ENCODE data around the gene SSBP4.

The SSBP4 gene

DNA sequence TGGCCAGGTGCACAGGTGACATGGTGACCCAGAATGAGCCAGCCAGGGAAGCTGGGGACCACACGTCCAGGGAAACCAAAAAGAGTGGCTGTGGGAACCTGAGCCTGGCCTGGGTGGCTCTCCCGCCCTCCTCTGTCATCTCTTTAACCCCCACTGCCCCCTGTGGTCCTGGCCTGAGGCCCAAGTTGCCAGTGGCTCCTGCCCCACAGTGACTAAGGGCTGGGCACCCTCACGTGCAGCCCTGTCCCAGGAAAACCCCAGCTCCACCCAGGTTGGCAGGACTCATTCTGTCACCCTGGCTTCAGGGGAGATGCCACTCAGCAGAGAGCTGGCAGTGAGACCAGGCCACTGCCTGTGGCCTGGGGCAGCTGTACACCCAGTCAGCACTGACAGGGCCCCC, 49.3 kb downstream of the SSBP4 start:
- no peak for DNase-seq (ENCODE audit: low read depth)

DNA sequence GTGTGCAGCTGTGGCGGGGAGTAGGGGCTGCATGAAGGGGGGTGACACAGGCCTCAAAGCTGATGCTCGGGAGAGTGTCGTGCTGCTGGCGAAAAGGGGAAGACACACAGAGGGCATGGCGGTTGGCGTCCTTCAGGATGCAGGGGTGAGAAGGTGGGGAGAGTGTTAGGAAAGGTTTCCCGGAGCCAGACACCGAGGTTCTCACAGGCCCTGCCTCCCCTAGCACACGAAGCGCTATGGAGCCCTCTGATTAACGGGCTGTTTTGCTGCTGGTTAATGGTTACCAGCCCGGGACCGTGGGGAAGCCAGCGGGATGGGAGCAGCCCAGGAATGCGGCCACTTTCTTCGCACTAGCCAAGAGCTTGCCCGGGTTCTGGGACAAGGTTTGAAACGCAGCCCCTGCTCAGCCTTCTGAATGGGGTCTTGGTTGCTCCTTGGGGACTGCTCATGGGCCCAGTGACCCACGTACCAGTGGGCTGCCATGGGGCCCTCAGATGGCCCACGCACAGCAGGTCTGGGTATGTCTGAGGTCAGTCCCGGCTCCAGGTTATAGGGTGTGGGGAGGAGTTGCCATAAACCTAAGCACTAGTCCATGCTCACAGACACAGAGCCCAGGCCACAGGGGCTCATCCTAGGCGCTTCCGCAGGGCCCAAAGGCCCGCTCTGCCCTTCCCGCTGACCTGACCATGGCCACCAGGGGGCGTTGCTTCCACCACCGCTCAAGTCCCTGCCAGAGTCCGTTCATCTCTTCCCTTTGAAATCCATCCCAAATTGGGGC, 50.1 kb downstream of the SSBP4 start:
- DNase-seq (ENCODE audit: low read depth): peak; percentile 33

DNA sequence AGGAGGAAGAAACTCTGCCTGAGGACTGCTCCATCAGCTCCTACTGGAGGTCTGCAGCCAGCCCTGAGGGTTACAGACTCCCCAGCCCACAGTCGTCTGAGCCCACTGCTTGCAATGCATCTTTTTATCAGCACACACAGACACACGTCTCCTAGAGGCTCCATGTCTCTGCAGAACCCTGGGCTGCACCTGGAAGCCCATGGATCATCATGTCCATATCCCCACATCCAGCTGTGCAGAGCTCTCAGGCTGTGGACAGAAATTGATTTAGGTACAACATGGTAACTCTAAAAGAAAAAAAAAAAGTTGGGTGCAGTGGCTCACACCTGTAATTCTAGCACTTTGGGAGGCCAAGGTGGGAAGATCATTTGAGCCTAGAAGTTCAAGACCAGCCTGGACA, 51.6 kb downstream of the SSBP4 start:
- no peak for DNase-seq (ENCODE audit: low read depth)

DNA sequence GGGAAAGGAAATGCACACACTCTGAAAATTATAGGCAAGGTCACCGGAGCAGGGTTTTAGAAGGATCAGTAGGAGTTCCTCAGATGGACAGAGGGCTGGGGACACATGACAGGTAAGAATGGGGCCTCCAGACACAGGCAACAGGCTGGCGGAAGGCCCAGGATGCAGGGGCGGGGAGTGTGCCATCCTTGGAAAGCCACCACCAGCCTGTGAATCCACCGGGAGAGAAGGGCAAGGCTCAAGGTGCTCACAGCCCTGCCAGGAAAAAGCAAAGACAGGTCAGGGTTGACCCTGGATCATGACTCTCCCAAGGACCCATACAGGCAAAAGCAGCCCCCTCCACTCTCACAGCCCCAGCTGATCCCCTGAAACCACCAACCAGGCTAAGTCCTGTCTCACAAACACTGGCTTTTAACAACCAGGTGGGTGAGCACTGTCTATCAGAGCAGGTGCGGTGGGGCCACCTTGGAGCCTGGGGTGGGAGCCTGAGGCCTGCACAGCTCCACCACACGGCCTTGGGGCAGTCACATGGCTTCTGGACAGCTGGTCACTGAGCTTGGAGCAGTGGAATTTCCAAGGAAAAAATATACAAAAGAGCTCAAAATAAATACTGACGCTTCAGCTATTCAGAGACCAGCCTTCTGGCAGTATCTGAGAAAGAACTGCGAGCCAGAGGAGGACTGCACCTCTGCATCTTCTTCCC, 54.0 kb downstream of the SSBP4 start:
- no peak for DNase-seq (ENCODE audit: low read depth)

DNA sequence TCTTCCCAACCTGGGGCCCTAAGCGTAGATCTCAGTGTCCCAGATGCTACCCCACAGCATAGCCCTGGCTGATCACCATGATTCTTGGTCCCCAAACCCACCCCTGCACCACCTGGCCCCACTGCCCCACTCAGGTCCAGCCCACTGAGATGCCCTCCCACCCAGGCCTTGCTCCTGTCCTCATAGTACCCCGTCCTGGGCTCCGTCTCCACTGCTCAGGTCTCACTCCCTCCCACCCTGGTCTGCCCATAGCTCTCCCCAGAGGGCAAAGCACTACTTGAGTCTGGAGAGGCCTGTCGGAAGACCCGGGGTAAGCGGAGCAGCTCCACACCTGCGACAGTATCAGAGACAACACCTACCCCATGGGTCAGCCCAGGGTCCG, 54.5 kb downstream of the SSBP4 start:
- DNase-seq (ENCODE audit: low read depth): no peak

DNA sequence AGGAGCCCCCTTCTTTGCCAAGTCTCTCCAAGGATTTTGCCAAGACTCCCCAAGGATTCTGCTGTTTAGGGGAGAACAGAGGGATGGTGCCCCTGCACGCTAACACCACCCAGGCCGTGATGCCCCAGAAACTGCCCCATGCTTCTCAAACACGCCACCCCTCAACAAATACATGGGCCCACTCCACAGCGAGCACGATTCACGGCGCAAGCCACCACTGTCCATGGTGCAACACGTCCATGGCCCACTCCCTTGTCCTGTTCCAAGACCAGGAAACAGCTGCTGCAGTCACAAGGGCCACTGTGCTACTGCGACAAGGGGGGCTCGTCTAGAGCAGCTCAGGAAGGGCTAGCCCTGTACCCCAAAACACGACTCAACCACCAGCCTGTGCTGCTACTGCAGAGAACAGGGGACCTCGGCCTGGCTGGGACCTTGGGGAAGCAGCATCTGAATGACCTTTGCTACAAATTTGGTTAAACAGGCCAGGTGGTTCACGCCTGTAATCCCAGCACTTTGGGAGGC, 55.2 kb downstream of the SSBP4 start:
- no peak for DNase-seq (ENCODE audit: low read depth)

DNA sequence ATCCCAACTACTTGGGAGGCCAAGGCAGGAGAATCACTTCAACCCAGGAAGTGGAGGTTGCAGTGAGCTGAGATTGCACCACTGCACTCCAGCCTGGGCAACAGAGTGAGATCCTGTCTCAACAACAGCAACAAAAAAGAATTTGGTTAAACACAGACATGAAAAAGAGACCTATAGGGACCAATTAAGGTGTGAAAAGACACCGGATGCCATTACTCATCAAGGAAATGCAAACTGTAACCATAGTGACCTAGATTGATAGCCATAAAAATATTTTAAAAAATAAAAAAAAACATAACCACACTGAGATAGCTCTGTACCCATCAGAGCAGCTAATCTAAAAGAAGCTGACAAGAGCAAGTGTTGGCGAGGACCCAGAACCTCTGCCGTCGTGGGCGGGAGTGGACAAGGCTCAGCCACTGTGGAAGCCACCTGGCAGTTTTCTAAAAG, 55.8 kb downstream of the SSBP4 start:
- DNase-seq (ENCODE audit: low read depth): no peak

DNA sequence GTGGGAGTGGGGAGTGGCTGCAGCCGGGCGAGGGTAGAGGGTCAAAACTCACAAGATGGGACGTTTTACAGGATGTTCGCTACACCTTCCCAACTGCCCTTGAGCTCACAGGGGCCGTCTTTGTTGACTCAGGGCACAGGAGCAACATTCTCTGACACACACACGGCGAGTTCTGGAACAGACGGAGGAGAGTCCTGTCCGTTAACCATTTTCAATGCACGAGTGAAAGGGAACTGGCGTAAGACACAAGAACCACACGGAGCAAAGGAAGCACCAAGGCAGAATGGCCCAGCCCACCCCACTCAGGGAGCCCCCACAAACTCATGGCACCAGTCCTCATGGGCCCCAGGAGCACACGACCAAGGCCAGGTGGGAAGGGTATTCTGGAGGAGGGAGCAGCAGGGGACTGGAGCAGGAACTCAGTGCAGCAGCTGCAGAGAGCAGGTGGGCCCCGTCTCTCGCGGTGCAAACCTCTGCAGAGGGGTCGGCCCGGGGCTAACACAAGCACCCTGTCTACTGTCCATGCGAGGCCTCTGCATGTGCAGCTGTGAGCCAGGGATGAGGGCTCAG, 56.6 kb downstream of the SSBP4 start:
- no peak for DNase-seq (ENCODE audit: low read depth)

DNA sequence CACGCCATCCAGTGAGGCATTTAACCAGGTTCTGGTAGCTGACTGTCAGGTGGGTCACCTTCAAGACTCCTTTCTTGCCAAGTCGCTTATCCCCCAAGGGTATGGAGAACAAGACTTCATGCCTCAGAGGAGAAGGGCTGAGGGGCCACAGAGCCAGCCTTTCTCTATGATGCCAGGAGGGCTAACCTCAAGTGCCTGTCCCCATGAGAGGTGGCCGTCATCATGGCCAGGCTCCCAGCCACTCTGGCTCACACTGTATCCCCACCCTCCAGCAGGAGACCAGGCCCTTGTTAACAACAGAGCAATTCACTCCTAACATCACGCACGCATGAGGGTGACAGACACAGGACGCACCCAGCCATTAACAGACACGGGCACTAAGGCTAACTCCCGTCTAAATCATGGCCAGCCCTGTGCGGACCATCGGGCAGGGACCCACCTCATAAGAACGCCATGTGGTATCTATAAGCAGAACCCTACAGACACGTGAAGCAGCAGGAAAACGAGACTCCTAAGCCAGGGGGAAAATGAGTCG, 57.4 kb downstream of the SSBP4 start:
- no peak for DNase-seq (ENCODE audit: low read depth)

DNA sequence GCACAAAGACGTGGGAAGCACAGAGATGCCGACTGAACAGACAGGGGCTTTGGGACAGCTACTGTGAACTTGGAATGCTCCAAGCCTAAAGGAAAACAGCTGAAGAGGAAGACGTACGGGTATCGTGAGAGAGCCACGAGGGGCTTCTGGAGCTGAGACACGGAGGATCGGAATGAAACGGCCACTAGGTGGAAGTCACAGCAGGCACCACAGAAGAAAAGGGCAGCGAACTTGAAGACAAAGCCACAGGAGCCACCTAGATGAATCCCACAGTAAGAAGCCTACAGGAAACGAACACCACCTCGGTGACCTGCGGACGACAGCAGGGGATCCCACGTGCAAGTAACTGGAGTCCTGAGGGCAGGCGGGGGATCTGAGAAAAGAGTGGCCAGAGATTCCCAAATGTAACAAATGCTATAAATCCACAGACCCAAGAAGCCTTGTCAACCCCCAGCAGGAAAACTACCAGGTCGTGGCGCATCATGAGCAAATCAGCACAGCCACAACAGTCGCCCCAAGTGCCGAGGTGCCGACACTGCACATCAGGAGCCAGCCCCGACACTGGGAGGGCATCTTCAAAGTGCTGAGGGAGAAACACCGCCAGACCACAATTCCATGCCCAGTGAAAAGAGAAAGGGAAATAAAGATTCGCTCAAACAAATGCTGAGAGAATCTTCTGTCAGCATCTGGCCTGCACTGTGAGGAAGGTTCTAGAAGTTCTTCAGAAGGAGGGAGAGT, 58.0 kb downstream of the SSBP4 start:
- DNase-seq (ENCODE audit: low read depth): no peak

DNA sequence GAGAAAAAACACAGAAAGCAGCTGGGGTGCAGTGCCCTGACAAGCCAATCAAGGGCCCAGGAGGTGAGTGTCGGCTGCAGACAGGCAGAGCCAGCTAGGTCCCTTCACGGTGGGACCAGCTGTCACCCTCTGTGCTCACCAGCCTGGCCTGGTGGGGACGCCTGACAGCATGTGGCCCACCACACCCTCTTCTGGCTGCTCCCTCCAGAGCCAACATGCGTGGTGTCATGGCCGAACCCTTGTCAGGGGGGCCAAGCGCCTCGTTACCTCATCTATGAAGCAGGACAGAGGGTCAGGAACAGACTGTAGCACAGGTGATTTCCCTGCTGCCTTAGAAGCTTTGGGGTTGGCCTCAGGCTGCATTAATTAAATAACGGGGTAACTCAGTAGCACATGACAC, 58.8 kb downstream of the SSBP4 start:
- DNase-seq (ENCODE audit: low read depth): no peak

DNA sequence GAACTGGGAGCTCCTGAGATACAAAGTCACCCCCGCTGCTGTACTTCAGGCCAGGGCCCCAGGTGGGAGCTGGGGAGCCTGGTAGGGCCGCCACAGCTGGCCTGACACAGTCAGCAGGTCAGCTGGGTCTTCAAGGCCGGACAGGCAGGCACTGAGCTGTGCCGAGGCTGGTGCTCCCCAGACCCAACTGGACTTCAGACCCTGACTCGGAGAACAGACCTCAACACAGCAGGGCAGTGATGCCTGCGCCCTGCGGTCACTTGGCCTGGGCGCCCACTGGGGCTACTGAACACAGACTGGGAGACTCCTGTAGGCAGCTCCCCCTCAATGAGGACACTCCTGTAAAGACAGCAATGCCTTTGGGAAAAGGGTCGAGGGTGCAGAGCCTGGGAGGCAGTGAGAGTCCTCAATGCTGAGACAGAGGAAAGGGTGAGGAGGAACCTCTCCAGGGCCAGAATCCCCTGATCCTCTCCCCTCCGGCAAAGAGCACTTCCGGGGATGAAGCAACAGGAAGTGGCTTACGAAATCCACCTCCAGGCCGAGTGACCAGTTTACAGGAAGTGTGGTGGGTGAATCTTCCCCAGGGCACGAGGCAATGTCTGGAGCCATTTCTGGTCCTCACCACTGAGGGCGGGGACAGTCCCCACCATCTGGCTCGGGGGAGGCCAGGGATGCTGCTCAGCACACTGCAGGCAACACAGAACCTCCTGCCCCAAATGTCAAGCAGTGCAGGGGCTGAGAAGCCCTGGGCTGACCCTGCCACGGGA, 59.5 kb downstream of the SSBP4 start:
- peak; percentile 30 for DNase-seq (ENCODE audit: low read depth)

DNA sequence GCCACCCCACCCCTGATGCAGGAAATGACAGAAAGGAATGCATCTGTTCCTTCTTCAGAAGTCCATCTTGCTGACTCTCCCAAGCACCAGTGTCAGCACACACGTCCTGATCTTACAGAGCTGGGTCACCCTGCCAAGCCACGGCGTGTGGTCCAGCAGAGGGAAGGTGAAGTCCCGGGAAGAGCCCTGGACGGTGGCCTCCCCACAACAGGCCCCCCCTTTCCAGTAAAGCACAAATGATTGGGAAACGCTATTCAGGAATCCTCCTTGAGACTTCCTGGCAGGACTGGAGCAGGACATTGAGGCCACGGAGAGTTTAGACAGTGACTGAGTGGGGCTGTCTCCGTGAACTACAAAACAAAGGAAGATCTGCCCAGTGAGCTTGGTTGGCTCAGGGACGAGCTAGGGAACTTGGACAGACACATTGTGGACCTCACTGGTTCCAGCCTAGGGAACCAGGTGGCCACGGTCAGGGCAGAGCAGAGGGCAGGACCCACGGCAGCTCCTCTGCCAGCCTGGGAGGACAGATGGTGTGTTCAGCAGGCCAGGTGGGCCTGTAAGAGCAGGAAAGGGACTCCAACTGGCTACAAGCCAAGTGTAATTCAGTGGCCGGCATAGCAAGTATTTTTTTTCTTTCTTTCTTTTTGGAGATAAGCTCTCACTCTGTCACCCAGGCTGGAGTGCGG, 61.0 kb downstream of the SSBP4 start:
- no peak for DNase-seq (ENCODE audit: low read depth)

DNA sequence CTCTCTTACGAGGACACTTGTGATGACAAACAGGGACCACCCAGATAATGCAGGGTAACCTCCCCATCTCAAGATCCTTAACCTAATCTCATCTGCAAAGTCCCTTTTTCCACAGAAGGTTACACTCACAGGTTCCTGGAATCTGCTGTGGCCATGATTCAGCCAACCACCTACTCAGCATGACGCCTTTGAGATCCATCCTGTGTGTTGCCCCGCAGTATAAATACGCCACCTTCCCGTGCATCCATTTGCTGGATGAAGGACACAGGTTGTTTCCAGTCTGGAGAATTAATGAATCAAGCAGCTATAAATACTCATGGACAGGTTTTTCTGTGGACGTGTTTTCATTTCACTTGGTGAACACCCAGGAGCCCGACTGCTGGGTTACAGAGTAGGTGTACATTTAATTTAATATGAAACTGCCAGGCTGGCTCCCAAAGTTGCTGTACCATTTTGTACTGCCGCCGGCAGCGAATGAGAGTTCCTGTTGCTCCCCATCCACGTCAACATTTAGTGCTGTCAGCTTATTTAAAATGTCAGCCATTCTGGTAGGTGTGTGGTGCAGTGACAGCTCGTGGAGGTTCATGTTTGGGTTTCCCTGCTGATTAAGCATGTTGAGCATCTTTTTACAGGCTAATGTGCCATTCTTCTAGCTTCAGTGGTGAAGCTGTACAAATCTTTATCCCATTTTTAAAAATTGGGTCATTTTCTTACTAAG, 62.5 kb downstream of the SSBP4 start:
- no peak for DNase-seq (ENCODE audit: low read depth)

DNA sequence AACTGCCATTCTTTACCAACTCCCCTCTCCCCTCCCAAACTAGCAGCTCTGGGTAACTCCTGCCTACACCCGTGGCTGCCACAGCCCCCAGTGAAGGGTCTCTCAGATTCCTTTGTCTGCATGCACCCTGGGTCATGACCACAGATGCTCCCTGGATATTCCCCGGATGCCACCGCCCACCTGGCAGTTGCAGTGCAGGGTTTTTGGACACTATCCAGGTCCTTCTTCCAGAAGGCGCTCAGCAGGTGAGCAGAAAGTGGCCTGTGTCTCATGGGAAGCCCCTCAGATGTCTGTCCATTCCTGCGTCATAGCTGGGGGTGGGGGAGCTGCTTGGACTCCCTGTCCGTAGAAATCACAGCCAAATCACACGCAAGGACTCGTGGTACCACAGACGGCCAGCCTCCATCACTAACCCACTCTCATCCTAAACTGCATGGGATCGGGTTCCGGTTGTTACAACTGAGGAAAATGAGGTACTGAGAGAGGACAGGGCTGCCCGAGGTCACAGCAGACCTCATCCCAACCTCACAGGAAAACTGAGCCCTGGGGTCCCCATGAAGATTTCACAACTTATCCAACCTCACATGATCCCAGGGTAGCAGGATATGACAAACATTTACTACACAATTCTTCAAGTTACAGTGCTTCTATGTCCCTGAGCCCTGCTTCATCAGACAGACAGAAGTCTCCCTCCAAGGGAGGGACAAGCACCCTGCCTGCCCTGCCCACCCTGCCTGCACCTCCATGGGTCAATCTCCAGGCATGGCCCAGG, 64.1 kb downstream of the SSBP4 start:
- no peak for DNase-seq (ENCODE audit: low read depth)

Measured in activated T-helper 1 cell treated with Interleukin-2 at 50 U/mL for 16 hours (primary cell).